Activated CD4-positive, CD25-positive, alpha-beta regulatory T cell (primary cell): ENCODE data around the gene TRAPPC5.

ENCODE experiments used
- DNase-seq, 4 experiments: peaks; one replicate each; lab custom pipeline; 2025; lab: John Stamatoyannopoulos, UW

The TRAPPC5 gene

DNA sequence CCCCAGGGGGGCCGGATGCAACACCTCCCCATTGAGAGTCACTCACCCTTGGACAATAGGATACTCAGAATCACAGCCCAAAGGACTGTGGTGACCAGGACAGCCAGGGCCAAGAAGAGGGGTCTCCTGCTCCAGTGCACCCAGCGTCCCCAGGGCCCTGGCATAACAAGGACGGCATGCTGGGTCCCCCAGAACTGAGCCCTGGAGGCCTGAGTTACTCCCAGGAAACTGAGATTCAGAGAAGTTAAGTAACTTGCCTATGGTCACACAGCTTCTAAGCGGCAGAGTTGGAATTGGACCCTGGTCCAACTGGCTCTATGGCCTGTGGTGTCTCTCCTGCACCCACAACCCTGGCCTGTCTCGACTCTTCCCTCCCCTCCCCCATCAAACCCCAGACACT, 51.0 kb downstream of the TRAPPC5 start:
- no peak for DNase-seq

DNA sequence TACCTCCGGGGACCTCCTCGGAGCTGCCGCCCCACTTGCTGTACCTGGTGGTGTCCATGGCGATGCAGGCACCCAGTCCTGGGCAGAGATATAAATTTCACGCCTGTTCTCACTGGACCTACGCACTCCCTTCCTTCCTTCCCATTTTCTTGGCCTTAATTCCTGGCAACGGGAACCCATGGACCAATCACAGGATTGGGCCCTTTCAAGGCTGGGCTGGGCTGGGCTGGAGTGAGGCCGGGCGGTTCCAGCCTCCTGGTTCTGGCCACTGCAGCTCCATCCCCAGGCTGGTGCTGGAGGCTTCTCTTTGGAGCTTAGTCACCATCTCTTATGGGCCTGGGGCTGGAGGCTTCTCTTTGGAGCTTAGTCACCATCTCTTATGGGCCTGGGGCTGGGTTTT, 51.4 kb downstream of the TRAPPC5 start, which contains the start of gene CLEC4G:
Gene CLEC4G, minus strand, starts transcription at position 66 of the 400 bp plus-strand sequence. Its CDS starts 8 bp downstream, at position 58.
- no peak for DNase-seq

DNA sequence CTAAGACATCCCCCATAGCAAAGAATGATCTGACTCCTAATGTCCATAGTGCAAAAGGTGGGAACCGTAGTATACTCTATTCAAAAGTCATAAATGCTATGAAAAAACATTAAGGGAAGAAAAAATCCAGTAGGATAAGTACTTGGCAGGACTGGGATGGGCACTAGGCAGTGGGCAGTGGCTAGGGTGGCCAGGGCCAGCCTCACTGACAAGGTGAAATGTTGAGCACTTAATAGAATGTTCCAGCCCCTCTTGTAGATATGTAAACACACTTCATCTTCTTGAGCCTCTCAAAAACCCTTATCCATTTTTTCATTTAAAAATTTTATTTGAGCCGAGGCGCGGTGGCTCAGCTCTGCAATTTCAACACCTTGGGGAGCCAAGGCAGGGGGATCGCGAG, 52.7 kb downstream of the TRAPPC5 start:
- DNase-seq: no peak

DNA sequence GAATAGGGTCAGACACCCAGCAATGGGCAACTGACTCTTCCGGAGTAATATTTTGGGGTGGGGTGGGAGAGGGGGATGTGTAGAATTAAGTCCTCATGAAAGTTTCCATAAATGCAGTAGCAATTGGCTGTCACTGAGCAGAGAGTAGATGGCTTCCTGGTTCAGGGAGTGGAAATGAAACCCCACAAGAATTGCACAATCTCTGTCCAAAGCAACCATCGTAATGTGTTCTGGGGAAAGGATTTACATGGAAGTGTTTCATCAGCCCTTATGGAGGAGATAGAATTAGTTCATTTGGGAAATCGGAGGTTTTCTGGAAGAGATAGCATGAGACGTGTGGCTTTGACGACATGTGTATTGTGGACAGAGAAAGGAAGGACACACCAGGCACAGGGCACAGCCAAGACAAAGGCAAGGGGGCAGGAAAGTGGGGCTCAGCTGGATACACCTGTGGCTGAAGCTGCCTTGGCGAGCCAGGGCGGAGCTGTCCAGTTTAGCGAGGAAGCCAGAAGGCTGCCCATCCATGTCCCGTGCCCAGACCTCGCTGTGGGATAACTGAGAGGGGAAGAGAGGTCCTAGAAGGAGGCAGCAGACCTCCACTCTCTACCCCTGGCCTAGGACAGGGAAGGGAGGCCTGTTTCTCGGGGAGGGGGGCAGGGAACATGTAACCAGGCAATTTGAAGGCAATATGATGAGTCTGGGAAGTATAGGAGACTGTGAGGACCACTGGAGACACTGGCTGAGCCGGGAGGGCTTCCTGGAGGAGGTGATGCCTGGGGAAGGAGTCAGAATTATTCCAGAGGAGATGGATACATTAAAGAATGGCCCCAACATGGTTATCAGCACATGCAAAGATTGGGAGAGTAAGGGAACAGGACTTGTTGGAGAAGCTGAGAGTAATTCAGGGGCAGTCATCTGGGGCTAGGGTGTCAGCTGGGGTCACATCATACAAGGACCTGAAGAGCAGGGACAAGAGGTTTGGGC, 53.9 kb downstream of the TRAPPC5 start:
- DNase-seq: no peak

DNA sequence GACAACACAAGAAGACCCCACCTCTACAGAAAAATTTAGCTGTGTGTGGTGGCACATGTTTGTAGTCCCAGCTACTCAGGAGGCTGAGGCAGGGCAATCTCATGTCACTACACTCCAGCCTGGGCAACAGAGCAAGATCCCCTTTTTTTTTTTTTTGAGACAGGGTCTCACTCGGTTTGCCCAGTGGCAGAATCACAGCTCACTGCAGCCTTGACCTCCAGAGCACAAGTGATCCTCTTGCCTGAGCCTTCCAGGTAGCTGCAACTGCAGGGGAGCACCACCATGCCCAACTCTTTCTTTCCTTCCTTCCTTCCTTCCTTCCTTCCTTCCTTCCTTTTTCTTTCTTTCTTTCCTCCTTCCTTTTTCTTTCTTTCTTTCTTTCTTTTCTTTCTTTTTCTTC, 55.5 kb downstream of the TRAPPC5 start:
- DNase-seq: no peak

DNA sequence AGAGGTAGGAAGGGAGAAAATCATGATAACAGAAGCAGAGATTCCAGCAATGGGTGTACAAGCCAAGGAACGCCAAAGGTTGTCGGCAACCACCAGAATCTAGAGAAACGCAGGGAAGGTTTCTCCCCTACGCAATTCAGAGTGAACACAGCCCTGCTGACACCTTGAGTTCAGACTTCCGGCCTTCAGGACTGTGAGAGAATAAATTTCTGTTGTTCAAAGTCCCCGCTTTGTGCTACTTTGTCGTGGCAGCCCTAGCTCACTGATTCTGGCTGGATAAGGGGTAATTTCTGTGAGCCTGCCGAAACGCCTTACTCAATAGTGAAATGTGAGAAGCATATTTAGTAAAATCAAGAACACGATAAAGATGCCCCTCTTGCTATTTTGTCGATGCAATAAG, 56.6 kb downstream of the TRAPPC5 start:
- DNase-seq: no peak
